Measurements from ENCODE around the gene AKAP8L.

Gene AKAP8L

GRCh38 chr19:15432629-15433518, 14.1 kb upstream of the AKAP8L start:
- peak; percentile 81 for DNase-seq

- DNase-seq, result no peak
These were observed 13.3 kb upstream of the AKAP8L start for GRCh38 chr19:15432018-15432494.

- DNase-seq, result no peak
These were observed 12.7 kb upstream of the AKAP8L start for GRCh38 chr19:15431396-15432017.

GRCh38 chr19:15430526-15431120, 11.8 kb upstream of the AKAP8L start:
- DNase-seq, result no peak

GRCh38 chr19:15429825-15430467, 11.2 kb upstream of the AKAP8L start:
- DNase-seq, result no peak

GRCh38 chr19:15428956-15429824, 10.4 kb upstream of the AKAP8L start:
- no peak for DNase-seq

GRCh38 chr19:15427991-15428471, 9.2 kb upstream of the AKAP8L start:
- DNase-seq, result no peak

- no peak for DNase-seq
These were observed 8.5 kb upstream of the AKAP8L start for GRCh38 chr19:15427350-15427700.

GRCh38 chr19:15426485-15427349, 7.9 kb upstream of the AKAP8L start:
- DNase-seq, result no peak

GRCh38 chr19:15425321-15425950, 6.6 kb upstream of the AKAP8L start:
- DNase-seq, result no peak

- DNase-seq, result no peak
These were observed 6.0 kb upstream of the AKAP8L start for GRCh38 chr19:15424692-15425272.

GRCh38 chr19:15424121-15424520, 5.3 kb upstream of the AKAP8L start:
- DNase-seq, result no peak

- no peak for DNase-seq
These were observed 4.3 kb upstream of the AKAP8L start for GRCh38 chr19:15423130-15423529.

- no peak for DNase-seq
These were observed 3.7 kb upstream of the AKAP8L start for GRCh38 chr19:15422296-15423075.

GRCh38 chr19:15421721-15422260, 3.0 kb upstream of the AKAP8L start:
- peak; percentile 75 for DNase-seq

GRCh38 chr19:15421136-15421695, 2.4 kb upstream of the AKAP8L start:
- DNase-seq, result no peak

- DNase-seq, result no peak
These were observed 731 bp upstream of the AKAP8L start for GRCh38 chr19:15419413-15420025.

- no peak for DNase-seq
These were observed 583 bp downstream of the AKAP8L start for GRCh38 chr19:15418231-15418578.
